Dermis blood vessel endothelial cell (primary cell): ENCODE results near the gene ELSPBP1. TPM values are rescaled to one million over a fixed set of nuclear protein-coding genes. Genes with fewer than 3 reads are reported as not detected.
"Not testable (repeated sequence)": the region's sequence is repeated elsewhere in the genome, so short reads cannot be mapped to it uniquely, and the experiment has no call there.

ENCODE experiments used
- DNase-seq: peaks from one replicate; pipeline ENCODE4 v3.0.0; 2010
- total RNA-seq: library from RNA; depleted of rRNA; stranded (reverse); fragments of >200 nt; gene quantifications from 2 replicates; pipeline ENCODE4 v1.2.3, GENCODE V29; 2014

ELSPBP1 gene
- total RNA-seq, 1 donor from 2014 or later = not detected

DNA sequence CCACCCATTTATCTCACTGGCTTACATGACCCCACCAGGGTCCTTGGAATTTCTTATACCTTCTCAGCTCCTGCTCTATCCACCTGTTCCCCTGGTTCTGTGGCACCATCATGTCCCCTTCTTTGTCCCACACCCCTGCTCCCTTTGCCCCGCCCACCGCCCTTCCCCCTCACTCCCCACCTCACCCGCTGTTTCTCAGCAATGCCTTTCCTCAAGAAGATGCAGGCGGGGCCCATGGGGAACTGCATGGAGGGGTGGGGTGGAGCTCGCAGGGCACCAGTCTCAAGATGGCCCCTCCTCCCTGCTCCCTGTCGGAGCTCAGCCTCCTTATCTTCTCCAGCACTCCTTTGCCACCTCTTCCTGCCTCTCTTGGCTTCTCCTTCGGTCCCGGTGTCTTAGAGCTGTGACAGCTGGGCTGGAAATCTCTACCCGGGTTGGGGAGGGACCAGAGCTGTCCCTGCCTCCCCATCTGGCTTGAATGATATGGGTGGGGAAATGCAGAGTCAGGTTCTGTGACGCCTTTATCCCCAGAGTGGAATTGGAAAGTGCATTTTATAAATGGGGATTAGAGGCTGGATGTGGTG lies 49.3 kb downstream of the ELSPBP1 start, which contains the start of gene CABP5:
Gene CABP5 (minus strand): TSS at position 405 of the 584 bp plus-strand sequence. CDS start 157 bp downstream, at position 248.
- no peak for DNase-seq

DNA sequence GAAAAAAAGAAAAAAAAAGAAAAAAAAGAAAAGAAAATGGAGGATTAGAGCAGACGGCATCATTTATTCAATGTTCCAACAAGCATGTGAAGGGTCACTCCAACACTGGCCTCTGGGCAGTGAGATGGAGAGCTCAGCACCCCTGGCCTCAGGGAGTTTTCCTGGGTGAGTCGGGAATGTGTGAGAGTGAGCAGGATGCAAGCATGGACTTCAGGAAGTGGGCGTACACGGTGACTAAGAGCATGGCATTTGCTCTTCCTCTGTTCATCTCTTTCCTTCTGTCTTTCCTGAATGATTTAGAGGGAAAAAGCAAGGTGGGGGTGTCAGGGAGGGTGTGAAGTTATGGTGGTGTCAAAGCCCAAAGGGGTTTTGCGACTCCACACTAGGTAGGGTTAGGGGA lies 50.1 kb downstream of the ELSPBP1 start:
- DNase-seq = no peak

DNA sequence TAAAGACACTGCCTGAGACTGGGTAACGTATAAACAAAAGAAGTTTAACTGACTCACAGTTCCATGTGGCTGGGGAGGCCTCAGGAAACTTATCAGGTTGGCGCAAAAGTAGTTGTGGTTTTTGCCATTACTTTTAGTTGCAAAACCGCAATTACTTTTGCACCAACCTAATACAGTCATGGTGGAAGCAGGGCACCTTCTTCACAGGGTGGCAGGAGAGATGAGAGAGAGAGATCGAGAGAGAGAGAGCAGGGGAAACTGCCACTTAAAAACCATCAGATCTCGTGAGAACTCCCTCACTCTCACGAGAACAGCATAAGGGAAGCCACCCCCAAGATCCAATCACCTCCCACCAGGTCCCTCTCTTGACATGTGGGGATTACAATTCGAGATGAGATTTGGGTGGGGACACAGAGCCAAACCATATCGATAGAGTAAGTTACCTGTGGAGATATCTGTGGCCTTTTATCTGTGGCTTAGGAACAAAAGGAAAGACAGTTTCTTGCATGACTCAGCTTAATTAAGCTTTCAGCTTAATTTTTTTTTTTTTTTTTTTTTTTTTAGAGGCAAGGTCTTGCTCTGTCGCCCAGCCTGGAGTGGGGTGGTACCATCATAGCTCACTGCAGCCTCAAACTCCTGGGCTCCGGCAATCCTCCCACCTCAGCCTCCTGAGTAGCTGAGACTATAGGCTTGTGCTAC lies 57.1 kb downstream of the ELSPBP1 start:
- DNase-seq = no peak

DNA sequence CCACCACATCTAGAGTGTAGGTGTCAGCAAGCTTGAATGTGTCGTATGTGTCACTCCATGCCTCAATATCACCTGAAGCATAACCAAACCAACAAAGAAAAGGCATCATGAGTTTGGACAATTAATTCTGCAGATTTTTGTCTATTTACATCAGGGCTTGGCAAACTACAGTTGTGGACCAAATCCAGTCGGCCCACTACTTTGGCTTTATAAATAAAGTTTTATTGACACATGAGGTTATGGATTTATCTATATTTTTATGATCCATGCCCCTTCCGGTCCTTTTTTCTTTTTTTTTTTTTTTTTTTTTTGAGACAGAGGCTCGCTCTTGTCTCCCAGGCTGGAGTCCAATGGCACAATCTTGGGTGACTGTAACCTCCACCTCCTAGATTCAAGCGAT lies 58.6 kb downstream of the ELSPBP1 start:
- no peak for DNase-seq

DNA sequence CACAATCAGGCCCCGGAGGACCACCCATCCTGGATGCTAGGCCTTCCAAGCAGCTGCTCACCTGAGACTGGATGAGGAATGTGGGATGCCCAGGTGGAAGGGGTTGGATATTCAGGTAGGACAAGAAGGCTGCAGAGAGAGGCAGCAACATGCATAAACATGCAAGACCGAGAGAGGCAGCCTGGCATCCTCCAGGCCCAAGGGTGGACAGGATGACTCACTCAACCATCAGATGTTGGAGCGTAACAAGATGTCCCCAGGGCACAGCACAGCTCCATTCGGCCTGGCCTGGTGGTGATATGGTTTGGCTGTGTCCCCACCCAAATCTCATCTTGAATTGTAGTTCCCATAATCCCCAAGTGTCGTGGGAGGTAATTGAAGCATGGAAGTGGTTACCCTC lies 59.4 kb downstream of the ELSPBP1 start:
- DNase-seq = no peak

DNA sequence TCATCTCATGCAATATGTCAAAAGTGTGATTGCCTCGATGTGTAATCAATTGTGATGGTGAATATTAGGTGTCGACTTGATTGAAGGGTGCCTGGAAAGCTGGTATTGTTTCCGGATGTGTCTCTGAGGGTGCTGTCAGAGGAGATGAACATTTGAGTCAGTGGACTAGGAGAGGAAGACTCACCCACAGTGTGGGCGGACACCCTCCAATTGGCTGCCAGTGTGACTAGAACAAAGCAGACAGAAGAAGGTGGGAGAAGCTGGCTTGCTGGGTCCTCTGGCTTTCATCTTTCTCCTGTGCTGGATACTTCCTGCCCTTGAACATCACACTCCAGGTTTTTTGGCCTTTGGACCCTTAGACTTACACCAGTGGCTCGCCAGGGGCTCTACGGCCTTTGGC lies 64.9 kb downstream of the ELSPBP1 start:
- DNase-seq = no peak

DNA sequence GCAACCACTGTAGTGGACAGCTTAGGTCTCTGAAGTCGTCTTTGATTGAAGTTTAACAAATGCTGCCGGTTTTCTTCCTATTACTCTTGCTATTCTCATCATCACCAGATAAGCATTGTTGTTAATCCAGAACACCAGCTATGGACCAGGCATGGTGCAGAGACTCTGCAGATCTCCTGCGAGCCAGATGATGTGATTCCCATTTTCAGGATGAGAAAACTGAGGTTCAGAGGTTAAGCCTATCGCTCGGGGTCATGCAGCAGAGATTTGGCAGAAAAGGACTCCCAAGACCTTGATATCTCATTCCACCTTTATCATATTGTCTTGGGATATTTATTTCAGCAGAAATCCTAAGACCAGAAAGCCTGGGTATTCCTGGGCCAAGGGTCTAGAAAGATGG lies 65.9 kb downstream of the ELSPBP1 start:
- no peak for DNase-seq

DNA sequence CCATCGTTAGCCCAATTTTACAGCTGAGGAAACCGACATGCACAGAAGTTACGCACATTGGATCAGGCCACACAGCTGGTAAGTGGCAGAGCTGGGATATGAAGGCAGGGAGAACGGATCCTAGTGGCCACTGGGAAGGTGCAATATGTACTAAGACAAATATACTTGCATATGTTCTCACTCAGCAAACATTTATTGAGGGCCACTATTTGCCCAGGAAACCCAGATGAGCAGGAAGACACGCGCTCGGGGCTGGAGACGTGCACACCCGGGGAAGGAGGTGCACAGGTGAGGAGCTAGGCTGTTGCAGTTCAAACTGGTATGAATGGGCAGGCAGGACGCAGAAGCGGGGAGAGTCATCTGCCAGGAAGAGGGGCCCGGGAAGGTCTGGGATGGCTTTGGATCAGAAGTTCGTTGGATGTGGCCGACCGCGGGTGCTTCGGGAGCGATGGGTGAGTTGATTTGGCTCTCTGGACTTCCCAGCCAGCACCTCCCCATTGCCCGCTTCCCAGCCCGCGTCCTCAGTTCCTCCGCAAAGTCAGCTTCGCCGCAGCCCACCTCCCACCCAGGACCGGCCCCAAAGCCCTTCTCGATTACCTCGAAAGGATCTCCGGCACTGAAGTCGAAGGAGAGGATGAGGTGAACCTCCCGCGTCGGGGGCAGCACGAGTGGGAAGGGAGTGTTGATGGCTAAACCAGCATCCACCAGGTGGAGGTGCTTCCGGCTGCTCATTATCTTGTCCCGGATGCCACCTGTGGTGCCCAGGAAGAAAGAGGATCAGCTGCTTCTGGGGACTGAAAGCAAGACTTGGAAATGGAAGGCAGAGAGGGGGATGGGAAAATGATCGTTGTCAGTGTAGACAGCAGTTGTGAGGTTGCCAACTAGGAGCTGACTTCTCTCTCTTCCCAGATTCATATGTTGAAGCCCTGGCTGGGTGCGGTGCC lies 67.2 kb downstream of the ELSPBP1 start:
- no peak for DNase-seq

DNA sequence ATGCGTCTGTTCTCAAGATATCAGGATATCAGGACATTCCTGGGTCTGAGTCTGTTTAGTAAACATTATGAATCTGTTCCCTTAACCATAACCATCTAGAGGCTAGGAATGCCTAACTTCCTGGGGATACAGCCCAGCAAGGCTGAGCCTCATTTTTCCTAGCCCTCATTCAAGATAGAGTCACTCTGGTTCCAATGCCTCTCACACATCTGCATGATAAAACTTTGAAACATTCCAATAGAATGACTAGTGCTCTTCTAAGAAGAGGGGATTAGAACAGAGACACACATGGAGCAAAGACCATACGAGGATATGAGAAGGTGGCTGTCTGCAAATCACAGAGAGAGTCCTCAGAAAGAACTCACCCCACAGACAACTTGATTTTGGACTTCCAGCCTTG lies 70.1 kb downstream of the ELSPBP1 start:
- no peak for DNase-seq

DNA sequence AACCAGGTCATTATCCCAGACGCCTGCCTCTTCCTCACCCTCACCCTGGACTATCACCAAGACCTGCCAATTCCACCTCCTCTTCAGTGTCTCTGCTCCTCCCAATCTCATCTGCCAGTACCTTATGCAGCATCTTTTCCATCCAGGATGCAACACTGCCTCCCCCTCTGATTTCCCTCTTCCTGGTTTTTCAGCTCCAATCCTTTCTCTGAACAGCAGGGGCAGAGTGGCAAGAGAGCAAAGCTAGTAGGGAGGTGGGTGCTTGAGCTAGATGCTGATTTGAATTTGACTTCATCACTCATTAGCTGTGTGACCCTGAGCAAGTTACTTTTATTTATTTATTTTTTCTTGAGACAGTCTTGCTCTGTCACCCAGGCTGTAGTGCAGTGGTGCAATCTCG lies 75.0 kb downstream of the ELSPBP1 start:
- DNase-seq = no peak

DNA sequence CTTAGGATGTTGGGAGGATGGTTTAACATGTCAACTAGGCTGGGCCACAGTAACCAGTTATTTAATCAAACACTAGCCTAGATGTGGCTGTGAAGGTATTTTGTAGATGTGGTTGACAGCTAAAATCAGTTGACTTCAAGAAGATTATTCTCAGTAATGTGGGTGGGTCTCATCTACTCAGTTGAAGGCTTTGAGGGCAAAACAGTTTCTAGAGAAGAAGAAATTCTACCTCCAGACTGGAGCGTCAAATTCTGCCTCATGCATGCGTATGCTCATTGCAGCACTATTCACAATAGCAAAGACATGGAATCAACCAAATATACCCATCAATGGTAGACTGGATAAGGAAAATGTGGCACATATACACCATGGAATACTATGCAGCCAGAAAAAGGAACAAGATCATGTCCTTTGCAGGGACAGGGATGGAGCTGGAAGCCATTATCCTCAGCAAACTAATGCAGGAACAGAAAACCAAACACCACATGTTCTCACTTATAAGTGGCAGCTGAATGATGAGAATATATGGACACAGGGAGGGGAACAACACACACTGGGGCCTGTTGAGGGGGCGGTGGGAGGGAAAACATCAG lies 75.8 kb downstream of the ELSPBP1 start:
- DNase-seq = not testable (repeated sequence)

Other genes with a start within 250 kb of the ELSPBP1 start
- 68.3 and 105 TPM in 2 replicates for gene NOP53, start 249.1 kb upstream of the ELSPBP1 start, total RNA-seq
- 210 and 226 TPM in 2 replicates for gene SELENOW, start 215.9 kb upstream of the ELSPBP1 start, total RNA-seq
- gene TPRX1, start 190.1 kb upstream of the ELSPBP1 start, total RNA-seq = not detected in 2 replicates
- gene CRX, start 172.7 kb upstream of the ELSPBP1 start, total RNA-seq = not detected in 2 replicates
- not detected in 2 replicates for gene TPRX2, start 135.4 kb upstream of the ELSPBP1 start, total RNA-seq
- not detected in 2 replicates for gene SULT2A1, start 108.3 kb upstream of the ELSPBP1 start, total RNA-seq
- gene BSPH1, start 2.5 kb upstream of the ELSPBP1 start, total RNA-seq = not detected in 2 replicates
- gene CABP5, start 49.4 kb downstream of the ELSPBP1 start, total RNA-seq = not detected in 2 replicates
- 28.4 and 104 TPM in 2 replicates for gene PLA2G4C, start 116.2 kb downstream of the ELSPBP1 start, total RNA-seq
- gene LIG1, start 175.7 kb downstream of the ELSPBP1 start, total RNA-seq = 32.5 and 46.9 TPM in 2 replicates
- gene ZSWIM9, start 176.0 kb downstream of the ELSPBP1 start, total RNA-seq = 3.1 and 5.0 TPM in 2 replicates